MM.1S (cell line): ENCODE measurements around the gene SCFD2.

ENCODE experiments used
- CTCF ChIP-seq: fragments of 300-600 bp; sonication (generic); IDR thresholded peaks from 2 replicates; pipeline ENCODE4 v1.5.1; 2016; ENCODE audit warnings: antibody characterized with exemption, low read length, mixed read lengths
- EZH2phosphoT487 ChIP-seq: fragments of 300-600 bp; sonication (generic); IDR thresholded peaks from 2 replicates; pipeline ENCODE4 v1.6.1; 2018; ENCODE audit warnings: antibody characterized with exemption, low read length

GRCh38 chr4:53174823-53175222 lies 191.0 kb downstream of the SCFD2 start:
- TF ChIP-seq CTCF (no peak), EZH2phosphoT487 (no peak)
